ENCODE measurements around the gene CTSH.

DNA sequence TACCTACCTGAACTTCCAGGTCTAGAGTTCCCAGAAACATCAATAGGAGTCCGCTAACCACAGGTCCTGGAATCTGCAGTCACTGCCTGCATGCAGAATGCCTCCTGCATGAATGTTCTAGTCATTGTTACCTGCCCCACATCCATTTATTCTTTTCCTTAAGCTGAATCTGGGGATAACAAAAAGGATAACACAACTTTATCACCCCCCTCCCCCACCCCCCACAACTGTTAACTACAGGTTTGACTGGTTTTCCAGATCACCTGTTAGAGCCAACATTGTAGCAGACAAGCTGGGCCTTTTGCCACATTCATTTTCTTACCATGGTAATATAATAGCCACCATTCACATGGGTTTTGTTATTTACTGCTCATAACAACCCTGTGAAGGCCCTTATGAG is 4.6 kb upstream of the CTSH start:
- TF ChIP-seq, protein P1, sequence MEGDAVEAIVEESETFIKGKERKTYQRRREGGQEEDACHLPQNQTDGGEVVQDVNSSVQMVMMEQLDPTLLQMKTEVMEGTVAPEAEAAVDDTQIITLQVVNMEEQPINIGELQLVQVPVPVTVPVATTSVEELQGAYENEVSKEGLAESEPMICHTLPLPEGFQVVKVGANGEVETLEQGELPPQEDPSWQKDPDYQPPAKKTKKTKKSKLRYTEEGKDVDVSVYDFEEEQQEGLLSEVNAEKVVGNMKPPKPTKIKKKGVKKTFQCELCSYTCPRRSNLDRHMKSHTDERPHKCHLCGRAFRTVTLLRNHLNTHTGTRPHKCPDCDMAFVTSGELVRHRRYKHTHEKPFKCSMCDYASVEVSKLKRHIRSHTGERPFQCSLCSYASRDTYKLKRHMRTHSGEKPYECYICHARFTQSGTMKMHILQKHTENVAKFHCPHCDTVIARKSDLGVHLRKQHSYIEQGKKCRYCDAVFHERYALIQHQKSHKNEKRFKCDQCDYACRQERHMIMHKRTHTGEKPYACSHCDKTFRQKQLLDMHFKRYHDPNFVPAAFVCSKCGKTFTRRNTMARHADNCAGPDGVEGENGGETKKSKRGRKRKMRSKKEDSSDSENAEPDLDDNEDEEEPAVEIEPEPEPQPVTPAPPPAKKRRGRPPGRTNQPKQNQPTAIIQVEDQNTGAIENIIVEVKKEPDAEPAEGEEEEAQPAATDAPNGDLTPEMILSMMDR (IDR thresholded peaks at IDR 0.05) = no peak
- TF ChIP-seq SIN3A (IDR thresholded peaks at IDR 0.05; ENCODE audit: borderline replicate concordance, insufficient read depth, low read depth, low read length) (no peak), REST (IDR thresholded peaks at IDR 0.05; ENCODE audit: insufficient read depth in 1 of 2, low read depth in 2 of 2, low read length in 1 of 2) (no peak), POLR2AphosphoS5 (IDR thresholded peaks at IDR 0.05; ENCODE audit: low read depth, low read length) (no peak)

All from Panc1 (cell line).